ENCODE data around the gene KLHL1. TPM values are rescaled to one million over a fixed set of nuclear protein-coding genes. Genes with fewer than 3 reads are reported as not detected.

Gene KLHL1
- total RNA-seq, 3 donors from 2014 or later, result not detected

GRCh38 chr13:70107498-70108281, 562 bp downstream of the KLHL1 start, which contains the start of gene ATXN8OS:
TSS of gene ATXN8OS (plus strand) at chr13:70107826.
- Histone ChIP-seq H3K27me3 (peaks cover 0 to 21% of the 10 kb centered on the region in 2 donors), H3K4me1 (no peaks in the 10 kb centered on the region), H3K27ac (no peak within 1 kb of the TSS), H3K36me3 (no peaks in the 10 kb centered on the region), H3K9me3 (no peaks in the 10 kb centered on the region), H3K4me3 (no peak within 1 kb of the TSS)
- TF ChIP-seq, protein P1, sequence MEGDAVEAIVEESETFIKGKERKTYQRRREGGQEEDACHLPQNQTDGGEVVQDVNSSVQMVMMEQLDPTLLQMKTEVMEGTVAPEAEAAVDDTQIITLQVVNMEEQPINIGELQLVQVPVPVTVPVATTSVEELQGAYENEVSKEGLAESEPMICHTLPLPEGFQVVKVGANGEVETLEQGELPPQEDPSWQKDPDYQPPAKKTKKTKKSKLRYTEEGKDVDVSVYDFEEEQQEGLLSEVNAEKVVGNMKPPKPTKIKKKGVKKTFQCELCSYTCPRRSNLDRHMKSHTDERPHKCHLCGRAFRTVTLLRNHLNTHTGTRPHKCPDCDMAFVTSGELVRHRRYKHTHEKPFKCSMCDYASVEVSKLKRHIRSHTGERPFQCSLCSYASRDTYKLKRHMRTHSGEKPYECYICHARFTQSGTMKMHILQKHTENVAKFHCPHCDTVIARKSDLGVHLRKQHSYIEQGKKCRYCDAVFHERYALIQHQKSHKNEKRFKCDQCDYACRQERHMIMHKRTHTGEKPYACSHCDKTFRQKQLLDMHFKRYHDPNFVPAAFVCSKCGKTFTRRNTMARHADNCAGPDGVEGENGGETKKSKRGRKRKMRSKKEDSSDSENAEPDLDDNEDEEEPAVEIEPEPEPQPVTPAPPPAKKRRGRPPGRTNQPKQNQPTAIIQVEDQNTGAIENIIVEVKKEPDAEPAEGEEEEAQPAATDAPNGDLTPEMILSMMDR (IDR thresholded peaks at IDR 0.05), result no peak
- TF ChIP-seq POLR2A (IDR thresholded peaks at IDR 0.05) (no peak), POLR2AphosphoS5 (IDR thresholded peaks at IDR 0.05) (no peak)
- intact Hi-C loops (cut with DNase I; ENCODE audit: low total_unique reads), result no loop called here
- no peak for DNase-seq (ENCODE audit: low spot score in 2 of 2)

GRCh38 chr13:70107125-70107497, 1.1 kb downstream of the KLHL1 start:
- intact Hi-C loops (cut with DNase I; ENCODE audit: low total_unique reads), result no loop called here
- Histone ChIP-seq H3K4me3 (no peak overlapping the region), H3K36me3 (no peaks in the 10 kb centered on the region), H3K27me3 (peaks cover 0 to 21% of the 10 kb centered on the region in 2 donors), H3K27ac (no peak overlapping the region), H3K4me1 (no peaks in the 10 kb centered on the region), H3K9me3 (no peaks in the 10 kb centered on the region)
- DNase-seq (ENCODE audit: low spot score in 2 of 2), result no peak
- no peak for TF ChIP-seq POLR2A (IDR thresholded peaks at IDR 0.05)
- TF ChIP-seq POLR2AphosphoS5 (IDR thresholded peaks at IDR 0.05), result no peak
- TF ChIP-seq, protein P1 (IDR thresholded peaks at IDR 0.05), result no peak

DNA sequence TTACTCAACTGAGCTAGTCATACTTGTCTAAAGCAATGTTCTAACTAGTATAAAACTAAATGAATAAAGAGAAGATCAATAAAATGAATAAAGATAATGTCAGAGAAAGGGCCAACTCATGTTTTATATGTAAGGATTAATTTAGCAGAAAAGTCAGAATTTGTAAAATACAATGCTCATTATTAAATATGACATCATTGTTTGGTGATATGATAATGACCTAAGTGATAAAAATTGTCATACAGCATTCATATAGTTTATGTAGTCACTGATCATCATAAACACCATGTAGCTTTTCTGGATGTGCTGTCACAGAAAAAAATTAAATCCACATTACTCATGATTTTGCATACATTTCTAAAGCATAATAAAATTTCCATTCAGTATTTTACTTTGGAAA, 3.8 kb downstream of the KLHL1 start:
- TF ChIP-seq POLR2A (IDR thresholded peaks at IDR 0.05), result no peak
- TF ChIP-seq, protein P1 (IDR thresholded peaks at IDR 0.05), result no peak
- no peak for TF ChIP-seq POLR2AphosphoS5 (IDR thresholded peaks at IDR 0.05)
- no peaks in the 10 kb centered on the region for H3K9me3 ChIP-seq
- no peak overlapping the region for H3K4me3 ChIP-seq
- no peak for DNase-seq (ENCODE audit: low spot score in 2 of 2)
- no peak overlapping the region for H3K27ac ChIP-seq
- no peaks in the 10 kb centered on the region for H3K4me1 ChIP-seq
- intact Hi-C loops (cut with DNase I; ENCODE audit: low total_unique reads), result no loop called here
- H3K27me3 ChIP-seq, result peaks cover 0 to 21% of the 10 kb centered on the region in 2 donors
- H3K36me3 ChIP-seq, result no peaks in the 10 kb centered on the region

- Histone ChIP-seq H3K4me1 (no peaks in the 10 kb centered on the region), H3K4me3 (no peak overlapping the region), H3K27ac (no peak overlapping the region), H3K36me3 (no peaks in the 10 kb centered on the region), H3K27me3 (no peaks in the 10 kb centered on the region), H3K9me3 (no peaks in the 10 kb centered on the region)
- intact Hi-C loops (cut with DNase I; ENCODE audit: low total_unique reads), result no loop called here
- no peak for DNase-seq (ENCODE audit: low spot score in 2 of 2)
- TF ChIP-seq POLR2AphosphoS5 (IDR thresholded peaks at IDR 0.05) (no peak), POLR2A (IDR thresholded peaks at IDR 0.05) (no peak)
- TF ChIP-seq, protein P1 (IDR thresholded peaks at IDR 0.05), result no peak
These were observed 9.6 kb downstream of the KLHL1 start for GRCh38 chr13:70098669-70099068.

- no peak overlapping the region for H3K4me3 ChIP-seq
- H3K27ac ChIP-seq, result no peak overlapping the region
- TF ChIP-seq POLR2A (IDR thresholded peaks at IDR 0.05) (no peak), POLR2AphosphoS5 (IDR thresholded peaks at IDR 0.05) (no peak)
- TF ChIP-seq, protein P1 (IDR thresholded peaks at IDR 0.05), result no peak
- no peaks in the 10 kb centered on the region for H3K4me1 ChIP-seq
- H3K36me3 ChIP-seq, result no peaks in the 10 kb centered on the region
- H3K27me3 ChIP-seq, result no peaks in the 10 kb centered on the region
- intact Hi-C loops (cut with DNase I; ENCODE audit: low total_unique reads), result no loop called here
- H3K9me3 ChIP-seq, result no peaks in the 10 kb centered on the region
- no peak for DNase-seq (ENCODE audit: low spot score in 2 of 2)
These were observed 18.1 kb downstream of the KLHL1 start for GRCh38 chr13:70090036-70090723.
